Colonic mucosa (tissue), 4 donors: ENCODE measurements around the gene ADGRG1. TPM values are rescaled to one million over a fixed set of nuclear protein-coding genes. Genes with fewer than 3 reads are reported as not detected.

Experiments
- DNase-seq: peaks from one replicate; pipeline ENCODE4 v3.0.0-alpha.2; 2020
- H3K27ac ChIP-seq: fragments of 200-600 bp; one replicate; pipeline ENCODE4 v1.8.0; 2021
- H3K27me3 ChIP-seq: fragments of 200-600 bp; one replicate; pipeline ENCODE4 v1.8.0; 2021
- H3K36me3 ChIP-seq: fragments of 200-600 bp; one replicate; pipeline ENCODE4 v1.8.0; 2021
- H3K4me1 ChIP-seq: fragments of 200-600 bp; one replicate; pipeline ENCODE4 v1.8.0; 2021; ENCODE audit warnings: mild to moderate bottlenecking
- H3K4me3 ChIP-seq: fragments of 200-600 bp; one replicate; pipeline ENCODE4 v1.8.0; 2021
- H3K9ac ChIP-seq, 2 donors: one replicate each; pipeline ENCODE4 v1.7.0; 2013; ENCODE audit warnings: control low read depth in 2 of 2, low read depth in 2 of 2, low read length in 2 of 2
- H3K9me3 ChIP-seq: fragments of 200-600 bp; one replicate; pipeline ENCODE4 v1.8.0; 2021
- intact Hi-C: fragments of 100-400 bp; cut with DNase I; formaldehyde crosslinking; loops from one replicate; pipeline ENCODE4 v1.14.1; 2022
- total RNA-seq, 2 donors: library from RNA; stranded (reverse); fragmentation: NEBNext Ultra II Directional in 1 of 2; extraction: Animal tissue kit (Norgen Biotek cat#: 25700) in 1 of 2; gene quantifications; one replicate each; pipeline ENCODE4 v1.2.1, GENCODE V29; 2021
- TF ChIP-seq, protein P1 (sequence below): fragments of 200-600 bp; IDR thresholded peaks from one replicate; pipeline ENCODE4 v1.8.0; 2022; ENCODE audit warnings: antibody characterized with exemption, mild to moderate bottlenecking
- donor health status: healthy.
- donor health status: DM: no; HTN: no; CAD: no.
- donor health status: DM: no; HTN: no; CAD: no.

The ADGRG1 gene
- total RNA-seq, 2 donors from 2014 or later, result 68.9 to 126 TPM

DNA sequence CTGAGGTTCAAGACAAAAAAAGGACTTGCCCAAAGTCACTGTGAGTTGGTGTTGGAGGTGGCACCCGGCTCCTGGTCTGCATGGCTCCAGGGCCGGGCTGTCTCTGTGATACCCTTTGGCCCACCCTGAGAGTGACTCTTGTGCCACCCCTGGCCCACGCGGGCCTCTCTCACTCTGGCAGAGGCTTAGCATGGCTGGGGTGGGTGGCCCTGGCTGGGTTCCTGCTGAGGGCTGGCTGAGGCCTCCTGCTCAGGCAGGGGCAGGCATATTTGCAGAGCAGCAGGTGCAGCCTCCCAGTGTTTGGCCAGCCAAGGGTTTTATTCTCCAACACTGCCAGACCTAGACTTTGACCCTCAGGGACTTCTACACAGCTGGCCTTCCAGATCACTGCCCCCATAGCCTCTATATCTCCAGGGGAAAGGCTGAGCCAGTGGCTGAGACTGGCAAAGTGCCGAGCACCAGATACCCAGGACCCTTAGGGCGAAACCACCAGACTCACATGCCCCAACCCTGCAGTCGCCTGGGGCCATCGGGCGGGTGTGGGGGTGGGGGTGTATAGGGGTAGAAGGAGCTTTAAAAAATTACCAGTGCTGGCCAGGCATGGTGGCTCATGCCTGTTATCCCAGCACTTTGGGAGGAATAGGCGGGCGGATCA is 21.5 kb upstream of the ADGRG1 start:
- Histone ChIP-seq H3K27ac (peak overlapping the region; percentile 30), H3K36me3 (no peaks in the 10 kb centered on the region), H3K9ac (peak overlapping the region; percentile 9 to 53), H3K4me1 (peaks cover 8% of the 10 kb centered on the region), H3K27me3 (no peaks in the 10 kb centered on the region), H3K9me3 (no peaks in the 10 kb centered on the region), H3K4me3 (no peak overlapping the region)
- intact Hi-C loops, result no loop called here
- peak; percentile 72 for DNase-seq
- TF ChIP-seq, protein P1, sequence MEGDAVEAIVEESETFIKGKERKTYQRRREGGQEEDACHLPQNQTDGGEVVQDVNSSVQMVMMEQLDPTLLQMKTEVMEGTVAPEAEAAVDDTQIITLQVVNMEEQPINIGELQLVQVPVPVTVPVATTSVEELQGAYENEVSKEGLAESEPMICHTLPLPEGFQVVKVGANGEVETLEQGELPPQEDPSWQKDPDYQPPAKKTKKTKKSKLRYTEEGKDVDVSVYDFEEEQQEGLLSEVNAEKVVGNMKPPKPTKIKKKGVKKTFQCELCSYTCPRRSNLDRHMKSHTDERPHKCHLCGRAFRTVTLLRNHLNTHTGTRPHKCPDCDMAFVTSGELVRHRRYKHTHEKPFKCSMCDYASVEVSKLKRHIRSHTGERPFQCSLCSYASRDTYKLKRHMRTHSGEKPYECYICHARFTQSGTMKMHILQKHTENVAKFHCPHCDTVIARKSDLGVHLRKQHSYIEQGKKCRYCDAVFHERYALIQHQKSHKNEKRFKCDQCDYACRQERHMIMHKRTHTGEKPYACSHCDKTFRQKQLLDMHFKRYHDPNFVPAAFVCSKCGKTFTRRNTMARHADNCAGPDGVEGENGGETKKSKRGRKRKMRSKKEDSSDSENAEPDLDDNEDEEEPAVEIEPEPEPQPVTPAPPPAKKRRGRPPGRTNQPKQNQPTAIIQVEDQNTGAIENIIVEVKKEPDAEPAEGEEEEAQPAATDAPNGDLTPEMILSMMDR, result no peak

DNA sequence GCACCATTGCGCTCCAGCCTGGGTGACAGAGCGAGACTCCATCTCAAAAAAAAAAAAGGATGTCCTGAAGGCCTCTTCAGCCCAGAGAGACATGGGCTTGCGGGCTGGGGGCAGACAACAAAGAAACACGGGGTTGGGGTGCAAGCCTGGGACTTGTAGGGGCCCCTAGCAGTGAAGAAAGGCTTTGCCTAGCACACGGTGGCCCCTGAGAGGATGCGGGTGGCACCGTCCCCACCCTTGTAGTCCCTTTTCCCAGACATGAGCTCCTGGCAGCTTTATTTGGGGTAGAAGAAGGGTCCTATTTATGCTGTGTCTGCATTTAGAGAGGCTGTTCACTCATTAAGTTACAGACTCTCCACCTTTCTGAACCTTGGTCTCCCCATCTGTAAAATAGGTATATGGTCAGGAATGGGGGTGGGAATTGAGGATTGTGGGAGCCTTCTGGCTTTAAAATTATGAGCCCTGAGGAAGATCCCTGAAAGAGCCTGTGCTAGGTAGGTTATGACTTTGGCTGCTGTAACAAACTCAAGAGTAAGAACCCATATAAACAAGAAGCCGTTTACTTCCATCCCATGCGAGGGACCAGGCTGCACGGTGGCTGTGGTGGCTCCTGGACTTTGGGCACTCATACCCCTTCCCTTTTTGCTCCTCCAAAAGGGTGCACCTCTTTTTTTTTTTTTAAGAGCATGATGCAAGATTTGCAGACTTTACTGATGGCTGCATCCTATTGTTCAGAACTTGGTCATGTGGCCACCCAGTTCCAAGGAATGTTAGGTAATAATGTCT is 20.6 kb upstream of the ADGRG1 start:
- no peak for DNase-seq
- Histone ChIP-seq H3K9me3 (no peaks in the 10 kb centered on the region), H3K27ac (no peak overlapping the region), H3K4me3 (no peak overlapping the region), H3K36me3 (no peaks in the 10 kb centered on the region), H3K4me1 (peaks cover 8% of the 10 kb centered on the region), H3K9ac (no peak overlapping the region), H3K27me3 (no peaks in the 10 kb centered on the region)
- TF ChIP-seq, protein P1, result no peak
- intact Hi-C loops, result no loop called here

DNA sequence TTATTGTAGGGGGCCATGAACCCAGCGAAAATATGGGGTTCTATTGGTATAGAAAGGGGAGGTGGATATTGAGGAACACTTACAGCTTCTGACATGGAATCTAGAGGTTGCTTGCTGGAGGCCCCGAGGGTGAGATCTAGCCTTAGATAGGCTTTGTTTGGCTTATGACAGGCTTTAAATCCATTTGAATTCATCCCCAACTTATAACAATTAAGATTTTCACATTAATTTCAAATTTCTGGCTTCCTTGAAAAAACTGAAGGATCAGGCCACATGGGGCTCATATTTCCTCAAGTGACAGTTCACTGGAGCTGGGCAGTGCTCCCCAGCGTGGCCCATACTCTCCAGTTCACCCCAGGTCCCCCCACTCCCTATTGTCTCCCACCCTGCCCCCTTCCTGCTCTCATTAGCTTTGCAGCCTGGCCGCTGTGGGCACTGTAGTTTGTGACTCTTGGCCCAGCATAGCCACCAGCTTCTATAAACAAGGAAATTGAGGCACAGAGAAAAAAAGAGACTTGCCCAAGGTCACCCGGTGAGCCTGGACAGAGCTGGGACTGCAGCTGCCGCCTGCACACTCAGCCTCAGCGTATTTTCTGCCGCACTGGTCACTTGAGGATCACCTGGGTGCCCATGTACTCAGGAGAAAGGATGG is 19.8 kb upstream of the ADGRG1 start:
- Histone ChIP-seq H3K4me1 (peaks cover 8% of the 10 kb centered on the region), H3K9me3 (no peaks in the 10 kb centered on the region), H3K9ac (peak overlapping the region in 1 of 2 donors; percentile 24), H3K27me3 (no peaks in the 10 kb centered on the region), H3K27ac (no peak overlapping the region), H3K4me3 (no peak overlapping the region), H3K36me3 (no peaks in the 10 kb centered on the region)
- peak; percentile 15 for DNase-seq
- TF ChIP-seq, protein P1, result no peak
- intact Hi-C loops, result no loop called here

DNA sequence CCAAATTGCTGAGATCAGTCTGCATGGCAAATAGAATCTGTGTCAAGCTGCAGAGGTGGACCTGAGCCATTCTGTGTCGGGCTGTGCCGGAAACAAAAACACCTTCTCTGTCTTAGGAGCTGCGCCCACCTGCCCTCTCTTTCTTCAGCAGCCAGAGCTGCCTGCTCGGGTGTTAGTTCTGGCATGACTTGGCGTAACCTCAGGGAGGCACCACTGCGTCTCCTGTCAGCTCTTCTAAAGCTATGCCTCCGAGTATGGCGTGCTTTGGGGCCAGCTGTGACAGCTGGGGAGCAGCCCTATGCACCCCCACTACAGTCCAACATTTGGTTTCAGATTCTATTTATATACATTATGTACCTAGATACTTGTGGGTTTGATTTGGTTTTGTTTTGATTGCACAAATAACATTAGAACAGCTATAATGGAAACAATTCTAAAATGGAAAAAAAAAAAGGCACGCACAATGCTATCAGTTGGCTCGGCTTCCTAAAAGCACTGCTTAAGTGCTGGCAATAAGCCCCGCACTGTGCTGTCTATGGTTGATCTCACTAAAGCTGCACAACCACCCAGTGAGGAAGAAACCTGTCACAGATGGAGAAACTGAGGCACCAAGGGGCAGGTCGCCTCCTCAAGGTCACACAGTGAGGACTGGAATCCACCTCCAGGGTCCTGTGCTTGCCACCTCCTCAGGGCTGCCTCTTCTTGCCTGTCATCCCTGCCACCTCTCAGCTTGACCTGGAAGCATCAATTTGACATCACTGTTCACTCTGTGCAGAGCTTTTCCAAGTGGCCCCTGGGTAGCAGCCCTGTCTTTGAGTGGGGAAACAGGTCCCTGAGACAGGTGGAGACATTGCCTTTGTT is 18.7 kb upstream of the ADGRG1 start:
- H3K27ac ChIP-seq, result no peak overlapping the region

More for the DNA sequence above, 18.7 kb upstream of the ADGRG1 start:
- no peaks in the 10 kb centered on the region for H3K36me3 ChIP-seq
- DNase-seq, result peak; percentile 19
- TF ChIP-seq, protein P1, result no peak
- no peaks in the 10 kb centered on the region for H3K27me3 ChIP-seq
- peaks cover 8% of the 10 kb centered on the region for H3K4me1 ChIP-seq
- no peak overlapping the region for H3K4me3 ChIP-seq
- peak overlapping the region; percentile 35 to 52 for H3K9ac ChIP-seq
- H3K9me3 ChIP-seq, result no peaks in the 10 kb centered on the region
- intact Hi-C loops, result no loop called here
